Testis (tissue), 2 donors: ENCODE measurements around the gene MAP3K7CL.

Experiments
- POLR2A ChIP-seq: fragments of 450-650 bp; IDR thresholded peaks from one replicate; pipeline ENCODE4 v1.6.1; 2017; ENCODE audit warnings: antibody characterized with exemption, mild to moderate bottlenecking, moderate library complexity
- TF ChIP-seq, protein P1 (sequence below), 3 experiments: fragments of 450-650 bp in 2 of 3; fragments of 200-600 bp in 1 of 3; sonication (generic) in 1 of 3; IDR thresholded peaks; one replicate each; pipeline ENCODE4 v1.5.1; 2016 to 2019; ENCODE audit warnings: antibody characterized with exemption in 3 of 3, mild to moderate bottlenecking in 2 of 3, moderate library complexity in 1 of 3

DNA sequence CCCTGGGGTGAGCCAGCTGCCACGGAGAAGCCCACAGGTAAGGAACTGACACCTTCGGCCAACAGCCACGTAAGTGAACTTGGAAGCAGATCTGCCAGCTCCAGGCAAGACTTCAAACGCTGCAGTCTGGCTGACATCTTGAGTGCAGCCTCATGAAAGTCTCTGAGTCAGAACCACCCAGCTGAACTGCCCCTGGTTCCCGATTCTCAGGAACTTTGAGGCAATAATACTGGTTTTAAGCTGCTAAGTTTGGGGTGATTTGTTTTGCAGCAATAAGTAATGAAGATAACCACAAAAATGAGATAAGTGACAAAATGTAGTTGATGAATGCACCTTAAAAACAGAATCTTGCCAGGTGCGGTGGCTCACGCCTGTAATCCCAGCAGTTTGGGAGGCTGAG lies 48.5 kb downstream of the MAP3K7CL start:
- TF ChIP-seq, protein P1, sequence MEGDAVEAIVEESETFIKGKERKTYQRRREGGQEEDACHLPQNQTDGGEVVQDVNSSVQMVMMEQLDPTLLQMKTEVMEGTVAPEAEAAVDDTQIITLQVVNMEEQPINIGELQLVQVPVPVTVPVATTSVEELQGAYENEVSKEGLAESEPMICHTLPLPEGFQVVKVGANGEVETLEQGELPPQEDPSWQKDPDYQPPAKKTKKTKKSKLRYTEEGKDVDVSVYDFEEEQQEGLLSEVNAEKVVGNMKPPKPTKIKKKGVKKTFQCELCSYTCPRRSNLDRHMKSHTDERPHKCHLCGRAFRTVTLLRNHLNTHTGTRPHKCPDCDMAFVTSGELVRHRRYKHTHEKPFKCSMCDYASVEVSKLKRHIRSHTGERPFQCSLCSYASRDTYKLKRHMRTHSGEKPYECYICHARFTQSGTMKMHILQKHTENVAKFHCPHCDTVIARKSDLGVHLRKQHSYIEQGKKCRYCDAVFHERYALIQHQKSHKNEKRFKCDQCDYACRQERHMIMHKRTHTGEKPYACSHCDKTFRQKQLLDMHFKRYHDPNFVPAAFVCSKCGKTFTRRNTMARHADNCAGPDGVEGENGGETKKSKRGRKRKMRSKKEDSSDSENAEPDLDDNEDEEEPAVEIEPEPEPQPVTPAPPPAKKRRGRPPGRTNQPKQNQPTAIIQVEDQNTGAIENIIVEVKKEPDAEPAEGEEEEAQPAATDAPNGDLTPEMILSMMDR (IDR thresholded peaks at IDR 0.05): no peak
- TF ChIP-seq POLR2A: no peak
